HepG2 (cell line): ENCODE results near the gene PAM16.

ENCODE experiments used
- ETV6 ChIP-seq: sonication (generic); formaldehyde crosslinking; conservative IDR thresholded peaks from 2 replicates; pipeline ENCODE4 v1.4.0; 2020; ENCODE audit warnings: missing genetic modification reagents
- FOSL1 ChIP-seq: sonication (generic); formaldehyde crosslinking; IDR thresholded peaks from 2 replicates; pipeline ENCODE4 v1.9.0; 2021; ENCODE audit warnings: missing genetic modification reagents, borderline replicate concordance
- KLF16 ChIP-seq, 2 experiments: sonication (generic) in 1 of 2; formaldehyde crosslinking in 1 of 2; IDR thresholded peaks; 2 replicates each; pipeline versions ENCODE4 v1.6.1 to v1.8.0; 2016 to 2023; ENCODE audit warnings: missing genetic modification reagents in 2 of 2, missing compliant biosample characterization in 1 of 2
- ZNF12 ChIP-seq: sonication (generic); formaldehyde crosslinking; IDR thresholded peaks from 2 replicates; pipeline ENCODE4 v1.5.0; 2020; ENCODE audit warnings: missing genetic modification reagents

- TF ChIP-seq ETV6 (CRISPR knock-in tag) (no peak), KLF16 (CRISPR knock-in tag; IDR thresholded peaks at IDR 0.05) (no peak), FOSL1 (CRISPR knock-in tag) (no peak), ZNF12 (CRISPR knock-in tag) (no peak)
Measured at GRCh38 chr16:4347765-4348509, 3.2 kb downstream of the PAM16 start.
